Ovary (tissue), 3 donors: ENCODE results near the gene ANK2.

ENCODE experiments used
- EP300 ChIP-seq: sonication (generic); formaldehyde crosslinking; IDR thresholded peaks from one replicate; pipeline ENCODE4 v1.6.1; 2017; ENCODE audit warnings: antibody characterized with exemption
- POLR2A ChIP-seq: fragments of 450-650 bp; IDR thresholded peaks from one replicate; pipeline ENCODE4 v1.6.1; 2017; ENCODE audit warnings: antibody characterized with exemption, mild to moderate bottlenecking, moderate library complexity
- TF ChIP-seq, protein P1 (sequence below), 3 donors: fragments of 450-650 bp in 2 of 3; fragments of 200-600 bp in 1 of 3; IDR thresholded peaks; one replicate each; pipeline versions ENCODE4 v1.5.1 to v1.8.0; 2016 to 2022; ENCODE audit warnings: antibody characterized with exemption in 3 of 3, mild to moderate bottlenecking in 1 of 3
- donor health status: DM: no; HTN: no; CAD: no.

DNA sequence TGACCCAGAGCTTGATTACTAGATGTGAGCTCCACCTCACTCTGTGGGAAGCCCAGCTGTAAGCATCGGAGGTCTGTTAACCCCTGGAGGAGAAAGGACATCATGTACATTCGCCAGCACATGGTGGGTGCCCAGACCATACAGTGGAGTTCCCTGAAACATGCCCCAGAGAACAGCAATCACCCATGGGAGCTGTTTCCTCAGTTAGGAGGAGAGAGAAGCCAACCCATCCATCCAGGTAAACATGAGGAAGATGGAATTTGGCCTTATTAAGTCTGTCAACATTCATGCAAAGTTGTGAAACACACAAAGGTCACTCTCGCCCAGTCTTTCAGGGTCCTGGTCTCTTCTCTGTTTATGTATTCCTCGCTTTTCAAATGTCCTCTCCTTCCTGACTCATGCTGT lies 354.7 kb downstream of the ANK2 start:
- TF ChIP-seq, protein P1, sequence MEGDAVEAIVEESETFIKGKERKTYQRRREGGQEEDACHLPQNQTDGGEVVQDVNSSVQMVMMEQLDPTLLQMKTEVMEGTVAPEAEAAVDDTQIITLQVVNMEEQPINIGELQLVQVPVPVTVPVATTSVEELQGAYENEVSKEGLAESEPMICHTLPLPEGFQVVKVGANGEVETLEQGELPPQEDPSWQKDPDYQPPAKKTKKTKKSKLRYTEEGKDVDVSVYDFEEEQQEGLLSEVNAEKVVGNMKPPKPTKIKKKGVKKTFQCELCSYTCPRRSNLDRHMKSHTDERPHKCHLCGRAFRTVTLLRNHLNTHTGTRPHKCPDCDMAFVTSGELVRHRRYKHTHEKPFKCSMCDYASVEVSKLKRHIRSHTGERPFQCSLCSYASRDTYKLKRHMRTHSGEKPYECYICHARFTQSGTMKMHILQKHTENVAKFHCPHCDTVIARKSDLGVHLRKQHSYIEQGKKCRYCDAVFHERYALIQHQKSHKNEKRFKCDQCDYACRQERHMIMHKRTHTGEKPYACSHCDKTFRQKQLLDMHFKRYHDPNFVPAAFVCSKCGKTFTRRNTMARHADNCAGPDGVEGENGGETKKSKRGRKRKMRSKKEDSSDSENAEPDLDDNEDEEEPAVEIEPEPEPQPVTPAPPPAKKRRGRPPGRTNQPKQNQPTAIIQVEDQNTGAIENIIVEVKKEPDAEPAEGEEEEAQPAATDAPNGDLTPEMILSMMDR (IDR thresholded peaks at IDR 0.05): no peak
- TF ChIP-seq POLR2A (no peak), EP300 (no peak)
